Activated CD4-positive, CD25-positive, alpha-beta regulatory T cell treated with anti-CD3 and anti-CD28 coated beads, Interleukin-2, amount 50 U/mL, for 72 hours (primary cell): ENCODE measurements around the gene GAST.

Experiments used
- DNase-seq: peaks from one replicate; pipeline ENCODE4 v3.0.0; 2021

Gene GAST

DNA sequence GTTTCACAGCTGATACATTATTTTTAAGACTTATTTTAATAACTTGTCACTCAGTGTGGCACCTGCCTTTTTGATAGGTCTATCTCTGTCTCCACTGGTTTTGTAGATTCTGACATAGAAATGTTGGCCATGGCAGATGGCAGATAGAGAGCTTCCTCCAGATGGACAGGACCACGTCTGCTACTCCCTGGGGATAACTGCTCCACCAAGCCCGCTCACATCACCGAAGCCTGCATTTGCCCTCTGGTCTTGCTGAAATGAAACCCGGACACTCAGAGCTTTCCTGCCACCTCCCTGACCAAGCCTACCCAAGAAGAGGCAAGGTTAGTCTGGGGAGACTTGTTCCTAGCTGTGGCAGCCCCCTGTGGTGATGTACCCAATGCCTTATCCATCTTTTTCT, 38.7 kb downstream of the GAST start:
- DNase-seq, result no peak

DNA sequence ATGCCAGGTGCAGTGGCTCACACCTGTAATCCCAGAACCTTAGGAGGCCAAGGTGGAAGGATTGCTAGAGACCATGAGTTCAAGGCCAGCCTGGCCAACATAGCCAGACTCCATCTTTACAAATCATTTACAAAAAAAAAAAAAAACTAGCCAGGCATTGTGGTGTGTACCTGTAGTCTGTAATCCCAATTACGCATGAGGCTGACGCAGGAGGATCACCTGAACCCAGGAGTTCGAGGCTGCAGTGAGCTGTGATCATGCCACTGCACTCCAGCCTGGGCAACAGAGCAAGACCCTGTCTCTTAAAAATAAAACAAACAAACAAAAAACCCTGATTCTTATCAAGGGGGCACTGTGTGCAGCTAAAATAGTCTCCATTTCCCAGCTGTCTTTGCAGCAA, 39.2 kb downstream of the GAST start:
- DNase-seq, result no peak

- no peak for DNase-seq
Measured at GRCh38 chr17:41754066-41754465, 41.9 kb downstream of the GAST start.

DNA sequence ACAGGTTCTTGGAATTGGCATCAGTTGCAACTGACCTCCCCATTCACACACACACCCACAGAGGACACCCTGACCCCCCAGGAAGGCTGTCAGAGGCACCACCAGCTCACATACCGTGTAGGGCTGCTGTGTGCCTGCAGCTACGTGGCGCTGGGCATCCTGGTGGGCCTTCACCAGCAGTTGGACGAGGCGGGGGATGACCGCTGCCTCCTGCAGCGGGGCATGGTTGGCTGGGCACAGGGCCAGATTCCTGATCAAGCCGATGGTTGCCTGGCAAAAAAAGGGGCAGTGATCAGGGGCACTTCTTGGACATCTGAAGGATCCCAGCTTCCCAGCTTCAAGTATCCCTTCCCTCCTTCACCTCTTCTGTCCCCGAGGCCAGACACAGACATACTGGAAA, 46.5 kb downstream of the GAST start:
- no peak for DNase-seq

DNA sequence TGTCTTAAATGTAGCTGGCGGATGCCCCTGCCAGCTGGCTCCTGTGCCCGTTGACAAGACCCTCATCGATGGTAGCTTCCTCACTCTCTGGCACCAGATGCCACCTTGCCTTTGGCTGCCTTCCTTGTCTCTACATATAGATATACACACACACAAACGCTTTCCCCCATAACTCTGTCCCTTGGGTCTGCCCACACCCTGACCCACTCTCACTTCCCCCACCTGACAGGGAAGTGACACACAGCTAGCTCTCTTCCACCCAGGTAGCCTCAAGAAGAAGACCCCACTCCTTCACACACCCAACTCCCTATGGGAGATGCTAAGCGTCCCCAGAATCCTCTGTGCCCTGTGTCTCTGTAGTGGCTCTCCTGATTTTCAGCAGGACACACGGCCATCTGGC, 48.7 kb downstream of the GAST start:
- no peak for DNase-seq

- no peak for DNase-seq
Measured at GRCh38 chr17:41762391-41762790, 50.3 kb downstream of the GAST start.

- no peak for DNase-seq
Measured at GRCh38 chr17:41762841-41763240, 50.7 kb downstream of the GAST start.

- no peak for DNase-seq
Measured at GRCh38 chr17:41763327-41763726, 51.2 kb downstream of the GAST start.
